SK-N-SH (cell line): Measurements from ENCODE around the gene CLEC16A. TPM values are rescaled to one million over a fixed set of nuclear protein-coding genes. Genes with fewer than 3 reads are reported as not detected.

Experiments
- CTCF ChIA-PET: fragments of 300-600, 350-600 bp; formaldehyde crosslinking; extraction: SDS; loops from one replicate; lab custom pipeline; 2021; lab: Yijun Ruan, JAX
- POLR2A ChIA-PET: fragments of 350-600 bp; sonication (Branson Sonifier 250); formaldehyde crosslinking; extraction: SDS; loops from one replicate; lab custom pipeline; 2020; ENCODE audit warnings: antibody characterized with exemption, inconsistent platforms; lab: Yijun Ruan, JAX
- DNase-seq: peaks from one replicate; pipeline ENCODE4 v3.0.0; 2012
- H2AFZ ChIP-seq: fragments of 200-600 bp; sonication (generic); 2 replicates; pipeline ENCODE4 v1.8.1; 2016; ENCODE audit warnings: antibody characterized with exemption, mild to moderate bottlenecking, low read depth
- H3F3A ChIP-seq: fragments of 200-600 bp; sonication (generic); replicated peaks from 2 replicates; pipeline ENCODE3; 2016; ENCODE audit warnings: antibody characterized with exemption, mild to moderate bottlenecking; ENCODE audit not compliant: insufficient read depth
- H3K27ac ChIP-seq, 2 experiments: fragments of 200-500 bp in 1 of 2; fragments of 200-600 bp in 1 of 2; sonication (Bioruptor generic) in 1 of 2; sonication (generic), shearing (Covaris generic) in 1 of 2; 2 replicates each; pipeline versions ENCODE4 v1.5.1 to v1.6.1; 2014 to 2016; ENCODE audit warnings: low read depth in 2 of 2, inconsistent platforms in 1 of 2, low read length in 1 of 2, mild to moderate bottlenecking in 1 of 2, mixed read lengths in 1 of 2
- H3K27me3 ChIP-seq: fragments of 200-600 bp; sonication (generic), shearing (Covaris generic); 2 replicates; pipeline ENCODE4 v1.6.1; 2016; ENCODE audit warnings: mixed run types; ENCODE audit not compliant: insufficient read depth
- H3K36me3 ChIP-seq, 2 experiments: fragments of 200-500 bp in 1 of 2; fragments of 200-600 bp in 1 of 2; sonication (Bioruptor generic) in 1 of 2; sonication (generic) in 1 of 2; replicated peaks in 1 of 2; 2 replicates each; pipeline versions ENCODE3 to v1.5.1; 2014 to 2016; ENCODE audit warnings: low read length in 1 of 2, mild to moderate bottlenecking in 1 of 2; ENCODE audit not compliant: insufficient read depth in 2 of 2, control insufficient read depth in 1 of 2
- H3K4me1 ChIP-seq, 2 experiments: fragments of 200-500 bp in 1 of 2; fragments of 200-600 bp in 1 of 2; sonication (Bioruptor generic) in 1 of 2; sonication (generic), shearing (Covaris generic) in 1 of 2; 2 replicates each; pipeline versions ENCODE4 v1.5.1 to v1.6.1; 2014 to 2016; ENCODE audit warnings: low read depth in 1 of 2, low read length in 1 of 2, mixed run types in 1 of 2; ENCODE audit not compliant: insufficient read depth in 2 of 2, control insufficient read depth in 1 of 2
- H3K4me2 ChIP-seq: fragments of 200-600 bp; sonication (generic), shearing (Covaris generic); 2 replicates; pipeline ENCODE4 v1.6.1; 2017; ENCODE audit warnings: mixed run types
- H3K4me3 ChIP-seq, 2 experiments: fragments of 200-500 bp in 1 of 2; fragments of 200-600 bp in 1 of 2; sonication (Bioruptor generic) in 1 of 2; sonication (generic), shearing (Covaris generic) in 1 of 2; 2 replicates each; pipeline versions ENCODE4 v1.5.1 to v1.8.1; 2014 to 2016; ENCODE audit warnings: low read depth in 2 of 2, inconsistent platforms in 1 of 2, low read length in 1 of 2, mild to moderate bottlenecking in 1 of 2, mixed read lengths in 1 of 2, moderate library complexity in 1 of 2
- H3K79me2 ChIP-seq: fragments of 200-600 bp; sonication (generic); 2 replicates; pipeline ENCODE4 v1.8.1; 2017; ENCODE audit warnings: mild to moderate bottlenecking; ENCODE audit not compliant: insufficient read depth
- H3K9ac ChIP-seq: fragments of 200-600 bp; sonication (generic); 2 replicates; pipeline ENCODE4 v1.6.1; 2017; ENCODE audit warnings: mixed run types
- H3K9me2 ChIP-seq: fragments of 200-600 bp; sonication (generic); 2 replicates; pipeline ENCODE4 v1.6.1; 2017; ENCODE audit warnings: mixed run types
- H3K9me3 ChIP-seq: fragments of 200-600 bp; sonication (generic); 2 replicates; pipeline ENCODE4 v1.6.1; 2017; ENCODE audit warnings: mixed run types, mild to moderate bottlenecking, moderate library complexity
- H4K20me1 ChIP-seq: fragments of 200-600 bp; sonication (generic); 2 replicates; pipeline ENCODE4 v1.6.1; 2017; ENCODE audit warnings: mild to moderate bottlenecking, mixed run types; ENCODE audit not compliant: insufficient read depth
- CHD2 ChIP-seq: fragments of 150-350 bp; IDR thresholded peaks from 2 replicates; pipeline ENCODE4 v1.6.1; 2018; ENCODE audit warnings: low read length; ENCODE audit not compliant: partially characterized antibody
- CTCF ChIP-seq: fragments of 200-600 bp; sonication (generic); IDR thresholded peaks from 2 replicates; pipeline ENCODE4 v1.6.1; 2017; ENCODE audit warnings: antibody characterized with exemption, mild to moderate bottlenecking, moderate library complexity
- EZH2phosphoT487 ChIP-seq: fragments of 200-600 bp; sonication (generic); IDR thresholded peaks from 2 replicates; pipeline ENCODE4 v1.6.1; 2017; ENCODE audit warnings: low read depth, mixed run types, mild to moderate bottlenecking, antibody characterized with exemption, moderate library complexity, borderline replicate concordance
- FOSL2 ChIP-seq: IDR thresholded peaks from 2 replicates; pipeline ENCODE4 v1.4.0; 2012; ENCODE audit warnings: low read depth, mild to moderate bottlenecking, moderate library complexity, borderline replicate concordance
- FOXJ3 ChIP-seq: sonication (generic); formaldehyde crosslinking; IDR thresholded peaks from 2 replicates; pipeline ENCODE4 v1.5.1; 2020; ENCODE audit warnings: mild to moderate bottlenecking, missing genetic modification reagents
- GATA2 ChIP-seq: sonication (generic); formaldehyde crosslinking; IDR thresholded peaks from 2 replicates; pipeline ENCODE4 v1.5.0; 2020; ENCODE audit warnings: mild to moderate bottlenecking, missing genetic modification reagents
- IRF3 ChIP-seq: fragments of 150-350 bp; IDR thresholded peaks from 2 replicates; pipeline ENCODE4 v1.6.1; 2016; ENCODE audit warnings: mild to moderate bottlenecking, low read depth, low read length
- JUND ChIP-seq: IDR thresholded peaks from 2 replicates; pipeline ENCODE4 v1.4.0; 2012
- MEF2A ChIP-seq: IDR thresholded peaks from 2 replicates; pipeline ENCODE4 v1.4.0; 2012; ENCODE audit warnings: low read depth, borderline replicate concordance
- NFIC ChIP-seq: IDR thresholded peaks from 2 replicates; pipeline ENCODE4 v1.4.0; 2012; ENCODE audit warnings: borderline replicate concordance
- NRF1 ChIP-seq: IDR thresholded peaks from 2 replicates; pipeline ENCODE4 v1.6.1; 2012; ENCODE audit warnings: low read depth, mild to moderate bottlenecking, low read length
- POLR2AphosphoS5 ChIP-seq: IDR thresholded peaks from 2 replicates; pipeline ENCODE4 v1.6.1; 2012; ENCODE audit warnings: low read depth, low read length
- RAD21 ChIP-seq: IDR thresholded peaks from 2 replicates; pipeline ENCODE4 v1.6.1; 2012; ENCODE audit warnings: mild to moderate bottlenecking, low read length
- RFX5 ChIP-seq: IDR thresholded peaks from 2 replicates; pipeline ENCODE4 v1.6.1; 2012; ENCODE audit warnings: mild to moderate bottlenecking, improper control_type of control experiment, low read length
- RXRA ChIP-seq: IDR thresholded peaks from 2 replicates; pipeline ENCODE4 v1.4.0; 2012; ENCODE audit warnings: low read depth, mild to moderate bottlenecking, borderline replicate concordance
- SIN3A ChIP-seq: IDR thresholded peaks from 2 replicates; pipeline ENCODE4 v1.6.1; 2012; ENCODE audit warnings: low read depth, mild to moderate bottlenecking, low read length, moderate library complexity, borderline replicate concordance
- SMC3 ChIP-seq: IDR thresholded peaks from 2 replicates; pipeline ENCODE4 v1.6.1; 2012; ENCODE audit warnings: low read depth, low read length, improper control_type of control experiment
- TCF12 ChIP-seq: IDR thresholded peaks from 2 replicates; pipeline ENCODE4 v1.4.0; 2012
- TEAD4 ChIP-seq: IDR thresholded peaks from 2 replicates; pipeline ENCODE4 v1.4.0; 2012; ENCODE audit warnings: mild to moderate bottlenecking, borderline replicate concordance; ENCODE audit not compliant: insufficient read depth
- ZBTB33 ChIP-seq: IDR thresholded peaks from 2 replicates; pipeline ENCODE4 v1.4.0; 2012; ENCODE audit warnings: low read depth, borderline replicate concordance
- WGBS: methylation state at CpG from one replicate; pipeline ENCODE4 v1.1.6; 2017; ENCODE audit warnings: low lambda C conversion rate; 5-methylcytosine and 5-hydroxymethylcytosine counted together
- polyA plus RNA-seq, 3 experiments: library from polyadenylated mRNA; depleted of rRNA; stranded (reverse); fragments of >200 nt; gene quantifications; 2 replicates each; pipeline ENCODE4 v1.2.3, GENCODE V29; 2012

The CLEC16A gene
- polyA plus RNA-seq, 1 of the 3 experiments (the other 2 are of a cell fraction), result 13.7 TPM

GRCh38 chr16:10979717-10980601 is 35.6 kb downstream of the CLEC16A start:
- H3K79me2 ChIP-seq, result no peaks in the 10 kb centered on the region
- TF ChIP-seq MEF2A, result no peak
- no peak for TF ChIP-seq TCF12
- TF ChIP-seq FOSL2, result no peak
- TF ChIP-seq RAD21, result no peak
- TF ChIP-seq CTCF, result no peak
- no peak for TF ChIP-seq IRF3
- no peak for TF ChIP-seq FOXJ3 (CRISPR knock-in tag)
- TF ChIP-seq GATA2, result no peak
- no peak for TF ChIP-seq TEAD4
- TF ChIP-seq NFIC, result no peak
- no peak for TF ChIP-seq RXRA
- no peak for TF ChIP-seq NRF1
- no peak for TF ChIP-seq SIN3A
- TF ChIP-seq POLR2AphosphoS5, result no peak
- TF ChIP-seq EZH2phosphoT487, result no peak
- no peak for TF ChIP-seq CHD2
- TF ChIP-seq JUND, result no peak
- TF ChIP-seq ZBTB33, result no peak
- no peak for TF ChIP-seq RFX5
- TF ChIP-seq SMC3, result no peak
- TF ChIP-seq, all 33 proteins: peak for 0
- Histone ChIP-seq H3K9ac (no peak overlapping the region), H3K4me1 (peaks cover 0 to 11% of the 10 kb centered on the region in 2 experiments; a peak in 2 of 4 replicates), H3K36me3 (peaks cover 28 to 37% of the 10 kb centered on the region in 2 experiments), H3K9me3 (no peaks in the 10 kb centered on the region), H3K4me3 (no peak overlapping the region), H3K4me2 (no peak overlapping the region), H3F3A (no peaks in the 10 kb centered on the region), H2AFZ (no peak overlapping the region), H3K27me3 (no peaks in the 10 kb centered on the region), H3K27ac (peak overlapping the region in 1 of 2 experiments; percentile 30; a peak in 1 of 4 replicates), H3K9me2 (no peaks in the 10 kb centered on the region), H4K20me1 (no peaks in the 10 kb centered on the region)
- CTCF ChIA-PET, result interaction anchor here (0.6 to 2.2 kb wide), 4 partner anchors 9 to 276 kb away, joined by 3 to 16 read pairs (median 3); partner anchors contain the start of gene SOCS1
- DNase-seq, result no peak
- 92% methylated on average over 17 of the region's 19 CpGs for WGBS
- POLR2A ChIA-PET, result no interaction called here
